Glomerular visceral epithelial cell (primary cell): Measurements from ENCODE around the gene CAMKK1.
"Not testable (repeated sequence)": the region's sequence is repeated elsewhere in the genome, so short reads cannot be mapped to it uniquely, and the experiment has no call there.

Source experiments
- DNase-seq: peaks from one replicate; pipeline ENCODE4 v3.0.0-alpha.2; 2016; ENCODE audit errors: extremely low spot score

CAMKK1 gene

GRCh38 chr17:3879591-3880417, 13.0 kb downstream of the CAMKK1 start:
- no peak for DNase-seq

DNA sequence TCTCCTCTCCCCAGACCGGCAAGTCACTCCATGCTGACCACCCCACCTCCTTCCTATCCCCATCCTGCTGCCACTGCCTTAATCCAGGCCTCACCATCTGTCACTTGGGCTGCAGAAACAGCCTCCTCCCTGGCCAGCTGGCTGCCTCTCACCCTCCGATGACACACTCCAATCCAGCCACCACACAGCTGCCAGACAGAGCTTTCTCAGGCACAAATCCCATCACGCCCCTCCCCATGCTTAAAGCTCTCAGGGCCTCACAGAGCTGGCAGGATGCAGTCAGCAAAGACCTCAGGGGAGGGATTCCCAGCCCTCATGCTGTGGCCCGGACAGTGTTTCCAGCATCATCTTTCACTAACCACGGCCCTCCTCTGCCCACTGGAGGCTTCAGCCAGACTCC, 13.7 kb downstream of the CAMKK1 start:
- DNase-seq, result peak; percentile 41

- no peak for DNase-seq
Measured at GRCh38 chr17:3877220-3877619, 15.6 kb downstream of the CAMKK1 start.

GRCh38 chr17:3875317-3875716, 17.5 kb downstream of the CAMKK1 start:
- no peak for DNase-seq

DNA sequence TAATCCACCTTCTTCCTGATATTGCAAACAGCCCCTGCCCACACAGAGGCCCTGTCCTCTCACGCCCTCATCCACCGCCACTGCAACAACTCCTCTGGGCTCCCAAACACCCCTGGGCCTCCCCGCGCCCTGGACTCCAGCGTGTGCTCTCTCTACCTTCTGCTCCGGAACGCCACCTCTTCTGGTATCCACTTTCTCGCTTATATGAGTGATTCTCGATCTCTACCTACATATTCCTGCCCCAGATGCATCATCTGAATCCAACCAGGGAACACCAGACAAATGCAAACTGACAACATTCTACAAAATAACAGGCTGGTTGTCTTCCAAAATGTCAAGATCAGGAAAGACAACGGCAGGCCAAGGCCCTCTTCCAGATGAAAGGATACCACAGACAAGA, 19.0 kb downstream of the CAMKK1 start:
- no peak for DNase-seq

GRCh38 chr17:3870871-3871306, 22.0 kb downstream of the CAMKK1 start:
- DNase-seq, result peak; percentile 31

DNA sequence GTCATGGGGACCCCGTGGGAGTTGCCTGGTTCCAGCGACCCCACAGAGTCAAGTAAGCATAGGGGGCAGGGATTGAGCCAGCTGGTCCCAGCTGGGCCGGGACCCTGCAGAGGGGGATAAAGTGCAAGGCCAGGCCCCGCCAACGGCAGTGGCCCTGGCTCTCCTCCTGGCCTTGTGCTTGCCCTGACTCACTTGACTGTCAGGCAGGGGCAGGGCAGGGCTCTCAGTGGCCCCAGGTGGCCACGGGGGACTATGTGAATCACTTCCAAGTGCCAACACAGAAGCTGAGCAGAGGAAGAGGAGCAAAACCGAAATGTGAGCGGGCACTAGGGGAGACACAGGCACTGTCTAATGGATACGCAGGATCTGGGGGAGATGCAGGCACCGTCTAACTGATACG, 25.2 kb downstream of the CAMKK1 start:
- no peak for DNase-seq

GRCh38 chr17:3867106-3867505, 25.7 kb downstream of the CAMKK1 start:
- no peak for DNase-seq

DNA sequence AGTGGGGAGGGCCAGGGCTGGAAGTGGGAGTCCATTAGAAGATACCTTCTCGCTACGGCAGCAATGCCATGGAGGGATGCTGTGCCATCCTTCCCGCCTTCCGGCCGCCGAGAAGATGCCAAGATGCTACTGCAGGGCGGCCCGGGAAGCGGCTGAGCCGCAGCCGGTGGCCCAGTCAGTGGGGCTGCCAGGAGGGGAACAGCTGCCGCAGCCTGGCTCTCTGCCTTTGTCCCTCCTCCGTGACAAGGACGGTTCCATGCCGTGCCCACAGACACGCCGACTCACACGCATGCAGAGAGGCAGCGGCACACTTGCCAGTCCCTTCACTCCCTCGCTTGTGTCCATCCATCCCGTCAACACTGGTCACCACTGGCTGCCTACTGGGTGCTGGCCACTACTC, 26.6 kb downstream of the CAMKK1 start:
- no peak for DNase-seq

DNA sequence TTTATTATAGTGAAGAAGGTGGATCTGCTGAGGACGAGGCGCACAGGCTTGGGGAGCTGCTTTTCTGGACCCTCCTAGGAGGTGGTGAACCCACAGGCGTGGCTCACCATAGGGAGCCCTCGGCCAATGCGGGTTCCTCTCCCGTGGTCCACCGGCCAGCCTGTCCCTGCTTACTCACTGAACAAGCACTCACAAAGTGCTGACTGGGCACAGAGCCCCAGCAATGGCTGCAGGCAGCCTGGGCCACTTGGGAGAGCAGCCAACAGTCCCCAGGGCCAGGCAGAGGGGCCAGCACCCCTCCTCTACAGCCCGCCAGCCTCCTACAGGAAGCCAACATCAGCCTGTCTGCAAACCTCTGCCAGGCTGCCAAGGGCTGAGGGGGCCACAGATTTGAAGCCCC, 27.7 kb downstream of the CAMKK1 start:
- peak; percentile 58 for DNase-seq

GRCh38 chr17:3864534-3864933, 28.3 kb downstream of the CAMKK1 start:
- DNase-seq, result no peak

DNA sequence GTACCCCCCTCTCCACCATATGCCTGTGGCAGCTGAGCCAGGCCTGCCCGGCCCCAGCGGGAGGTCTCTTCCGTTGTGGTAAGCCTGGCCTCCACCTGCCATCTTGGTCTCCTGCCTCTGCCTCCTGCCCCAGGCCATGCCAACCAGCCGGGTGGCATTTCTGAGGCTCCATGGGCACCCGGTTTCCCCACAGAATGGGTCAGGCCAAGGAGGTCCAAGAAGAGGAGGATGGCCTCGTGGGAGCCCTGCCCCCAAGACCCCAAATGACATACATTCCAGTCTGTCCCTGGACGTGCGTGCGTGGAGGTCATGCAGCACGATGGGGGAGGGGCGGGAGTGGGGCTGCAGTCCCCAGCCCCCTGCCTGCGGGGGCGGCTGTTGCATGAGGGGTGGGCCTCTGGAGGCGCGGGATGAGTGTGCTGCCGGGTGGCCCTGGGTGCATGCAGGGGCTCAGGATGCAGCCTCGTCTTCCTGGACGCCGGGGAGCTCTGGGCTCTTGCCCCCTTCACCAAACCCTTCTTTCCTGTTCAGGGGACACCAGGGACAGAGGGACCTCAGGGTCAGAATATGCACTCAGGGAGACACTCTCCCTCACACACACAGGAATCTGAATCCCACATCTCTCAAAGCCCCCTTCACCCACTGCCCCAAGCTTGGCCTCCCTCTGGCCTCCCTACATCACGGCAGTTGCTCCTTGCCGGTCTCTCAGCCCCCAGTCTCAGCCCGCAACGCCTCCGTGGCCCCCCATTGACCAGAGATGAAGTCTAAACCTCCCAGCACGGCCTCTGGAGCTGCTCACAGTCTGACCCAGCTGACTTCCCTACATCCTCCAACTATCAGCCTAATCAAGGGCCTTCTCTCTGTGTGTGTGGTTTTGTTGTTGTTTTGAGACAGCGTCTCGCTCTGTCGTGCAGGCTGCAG, 30.8 kb downstream of the CAMKK1 start:
- no peak for DNase-seq

DNA sequence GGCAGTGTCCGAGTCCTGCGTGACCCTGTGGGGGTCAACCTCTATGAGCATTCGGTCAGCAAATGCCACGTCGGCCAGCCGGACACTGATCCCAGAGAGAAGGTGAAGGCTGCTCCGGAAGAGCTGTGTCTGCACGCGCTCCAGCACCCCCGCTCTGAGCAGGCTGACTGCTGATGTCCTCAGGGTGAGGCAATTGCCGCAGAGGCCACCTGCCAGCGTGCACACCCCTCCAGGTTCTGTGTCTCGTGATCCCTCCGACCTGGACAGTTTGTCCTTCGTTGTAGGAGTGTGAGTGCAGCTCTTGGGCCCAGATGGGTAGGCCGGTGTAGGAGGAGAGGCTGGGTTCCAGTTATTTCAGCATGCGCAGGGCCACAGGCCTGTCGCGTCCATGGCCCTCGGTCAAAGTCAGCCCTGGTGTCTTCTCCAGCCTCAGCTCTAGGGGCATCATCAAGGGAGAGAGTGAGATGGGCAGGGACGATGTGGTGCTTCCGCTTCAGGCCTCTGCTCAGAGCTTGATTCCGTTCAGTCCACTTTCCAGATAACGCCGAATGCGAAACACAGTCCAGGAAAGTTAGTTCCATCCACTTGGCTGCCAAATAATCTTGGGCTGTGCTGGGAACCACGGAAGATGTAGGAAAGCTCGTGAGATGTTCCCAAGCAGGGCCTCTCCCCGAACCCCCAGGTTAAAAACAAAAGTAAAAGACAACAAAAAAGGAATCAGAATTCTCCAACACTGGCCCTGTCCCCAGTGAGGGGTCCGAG, 31.7 kb downstream of the CAMKK1 start:
- DNase-seq, result no peak

DNA sequence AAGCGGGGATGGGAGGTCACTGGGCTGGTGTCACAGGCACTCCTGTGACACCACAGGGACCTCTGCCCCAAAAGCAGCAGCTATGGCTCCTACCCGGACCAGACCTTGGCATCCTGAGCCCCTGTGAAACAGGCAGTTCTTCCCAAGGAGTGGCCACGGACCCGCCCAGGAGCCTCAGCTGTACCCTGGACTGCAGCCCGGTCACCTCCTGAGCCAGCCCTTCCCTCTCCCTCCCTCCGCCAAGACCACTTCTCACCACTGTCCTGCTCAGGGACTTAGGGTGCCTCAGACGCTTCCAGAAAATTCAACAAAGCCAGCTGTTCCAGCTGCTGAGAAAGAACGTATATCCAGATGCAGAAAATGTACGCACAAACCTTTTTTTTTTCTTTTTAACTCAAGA, 32.9 kb downstream of the CAMKK1 start:
- no peak for DNase-seq

- no peak for DNase-seq
Measured at GRCh38 chr17:3857261-3858105, 35.4 kb downstream of the CAMKK1 start.

DNA sequence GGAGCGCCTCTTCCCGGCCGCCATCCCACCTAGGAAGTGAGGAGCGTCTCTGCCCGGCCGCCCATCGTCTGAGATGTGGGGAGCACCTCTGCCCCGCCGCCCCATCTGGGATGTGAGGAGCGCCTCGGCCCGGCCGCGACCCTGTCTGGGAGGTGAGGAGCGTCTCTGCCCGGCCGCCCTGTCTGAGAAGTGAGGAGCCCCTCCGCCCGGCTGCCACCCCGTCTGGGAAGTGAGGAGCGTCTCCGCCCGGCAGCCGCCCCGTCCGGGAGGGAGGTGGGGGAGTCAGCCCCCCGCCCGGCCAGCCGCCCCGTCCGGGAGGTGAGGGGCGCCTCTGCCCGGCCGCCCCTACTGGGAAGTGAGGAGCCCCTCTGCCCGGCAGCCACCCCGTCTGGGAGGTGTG, 38.6 kb downstream of the CAMKK1 start:
- not testable (repeated sequence) for DNase-seq

- no peak for DNase-seq
Measured at GRCh38 chr17:3852561-3852960, 40.3 kb downstream of the CAMKK1 start.

GRCh38 chr17:3851461-3852100, 41.3 kb downstream of the CAMKK1 start:
- DNase-seq, result no peak

DNA sequence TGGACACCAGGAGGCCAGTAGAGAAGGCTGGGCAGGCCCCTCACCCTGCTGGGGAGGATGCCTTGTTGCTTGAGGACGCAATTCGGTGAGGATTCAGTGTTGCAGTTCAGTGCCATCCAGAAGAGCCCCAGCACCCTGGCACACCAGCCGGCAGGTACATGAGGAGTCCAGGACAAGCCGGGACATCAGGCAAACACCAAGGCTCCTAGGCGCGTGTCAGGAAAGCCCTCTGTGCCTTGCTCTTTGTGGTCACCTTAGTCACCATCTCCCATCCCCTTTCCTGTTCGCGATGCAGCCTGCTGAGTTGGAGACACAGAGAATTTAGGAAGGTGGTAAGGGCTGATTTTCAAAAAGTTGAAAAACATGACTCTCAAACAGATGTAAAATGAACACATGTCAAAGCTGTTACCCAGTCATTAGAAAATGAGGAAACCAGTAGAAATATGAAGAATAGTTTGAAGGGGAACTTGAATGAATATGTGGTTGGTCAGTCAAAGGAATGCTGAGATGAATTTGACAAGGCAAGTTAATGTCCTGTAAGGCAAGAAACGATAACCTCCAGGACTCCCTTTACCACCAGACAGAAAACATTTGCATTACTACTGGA, 44.5 kb downstream of the CAMKK1 start:
- no peak for DNase-seq

DNA sequence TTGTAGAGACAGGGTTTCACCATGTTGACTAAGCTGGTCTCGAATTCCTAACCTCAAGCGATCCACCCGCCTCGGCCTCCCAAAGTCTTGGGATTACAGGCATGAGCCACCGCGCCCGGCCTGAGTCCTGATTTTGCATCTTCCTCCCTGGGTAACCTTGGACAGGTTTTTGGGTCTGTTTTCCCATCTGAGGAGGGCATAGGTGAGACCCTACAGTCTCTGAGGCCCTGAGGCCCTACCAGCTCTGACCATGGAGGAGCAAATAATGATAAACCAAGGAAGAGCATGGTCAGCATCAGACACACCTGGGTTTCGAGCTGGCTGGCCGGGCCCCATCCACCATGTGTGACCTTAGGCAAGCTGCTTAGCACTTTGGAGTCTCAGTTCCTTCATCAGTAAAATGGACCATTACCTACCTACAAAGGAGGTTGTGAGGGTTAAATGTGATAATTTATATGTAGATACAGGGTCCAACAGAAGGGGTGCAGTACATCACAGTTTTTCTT, 45.6 kb downstream of the CAMKK1 start:
- DNase-seq, result no peak
